HK-2 (cell line): ENCODE data around the gene MUC4.
"Not testable (repeated sequence)": the region's sequence is repeated elsewhere in the genome, so short reads cannot be mapped to it uniquely, and the experiment has no call there.

Source experiments
- DNase-seq: peaks from one replicate; pipeline ENCODE4 v3.0.0-alpha.2; 2018; ENCODE audit not compliant: unreplicated experiment

MUC4 gene

DNA sequence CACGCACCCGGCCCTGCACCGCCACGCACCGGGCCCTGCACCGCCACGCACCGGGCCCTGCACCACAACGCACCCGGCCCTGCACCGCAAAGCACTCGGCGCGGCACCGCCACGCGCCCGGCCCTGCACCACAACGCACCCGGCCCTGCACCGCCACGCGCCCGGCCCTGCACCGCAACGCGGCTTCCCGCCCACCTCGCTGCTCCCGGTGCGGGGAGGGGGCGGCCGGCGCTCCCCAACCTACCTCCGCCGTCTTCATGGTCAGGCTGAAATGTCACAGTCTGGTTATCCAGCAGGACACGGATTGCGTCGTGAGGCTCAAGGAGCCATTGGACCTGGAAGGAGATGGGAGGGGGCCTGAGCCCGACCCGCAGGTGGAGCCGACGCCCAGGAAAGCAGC lies 49.1 kb downstream of the MUC4 start:
- no peak for DNase-seq

DNA sequence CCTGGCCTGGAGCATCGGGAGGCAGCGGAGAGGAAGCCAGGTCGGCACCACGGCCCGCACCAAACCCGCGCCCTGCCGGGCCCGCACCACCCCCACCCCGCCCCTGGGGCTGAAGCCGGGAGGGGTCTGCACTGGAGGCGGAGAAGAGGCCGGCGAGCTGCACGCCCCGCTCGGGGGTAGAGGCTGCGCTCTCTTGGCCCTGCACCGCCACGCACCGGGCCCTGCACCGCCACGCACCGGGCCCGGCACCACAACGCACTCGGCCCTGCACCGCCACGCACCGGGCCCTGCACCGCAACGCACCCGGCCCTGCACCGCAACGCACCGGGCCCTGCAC lies 49.5 kb downstream of the MUC4 start:
- DNase-seq, result no peak

DNA sequence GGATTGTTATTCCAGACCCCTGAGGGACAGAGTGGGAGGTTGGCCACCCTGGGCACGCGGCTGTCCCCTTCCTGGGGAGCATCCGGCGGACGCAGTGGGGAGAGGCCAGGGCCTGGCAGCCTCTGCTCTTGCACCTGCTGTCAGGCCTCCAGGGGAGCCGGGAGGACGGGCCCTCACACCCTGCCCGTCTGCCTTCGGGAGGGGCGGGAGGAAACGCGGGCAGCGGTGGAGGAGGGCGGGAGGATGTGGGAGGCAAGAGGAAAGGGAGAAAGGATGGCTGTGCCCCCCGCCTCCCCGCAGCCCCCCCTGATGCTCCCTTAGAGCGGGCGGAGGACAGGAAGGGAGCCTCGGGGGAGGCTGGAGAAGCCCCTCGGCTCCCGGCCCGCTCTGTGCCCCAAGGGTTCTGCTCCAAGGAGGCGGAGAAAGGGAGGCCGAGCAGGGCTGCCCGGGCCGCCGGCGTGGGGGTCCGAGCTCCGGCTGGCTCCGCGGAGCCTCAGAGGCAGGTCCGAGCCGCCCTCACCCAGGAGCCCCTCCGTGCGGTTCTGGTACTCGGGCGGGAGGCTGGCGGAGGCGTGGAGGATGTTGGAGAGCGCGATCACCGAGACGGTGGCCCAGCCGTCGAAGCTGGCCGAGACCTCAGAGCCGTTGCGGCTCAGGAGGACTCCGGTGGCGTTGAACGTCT lies 50.0 kb downstream of the MUC4 start:
- no peak for DNase-seq

DNA sequence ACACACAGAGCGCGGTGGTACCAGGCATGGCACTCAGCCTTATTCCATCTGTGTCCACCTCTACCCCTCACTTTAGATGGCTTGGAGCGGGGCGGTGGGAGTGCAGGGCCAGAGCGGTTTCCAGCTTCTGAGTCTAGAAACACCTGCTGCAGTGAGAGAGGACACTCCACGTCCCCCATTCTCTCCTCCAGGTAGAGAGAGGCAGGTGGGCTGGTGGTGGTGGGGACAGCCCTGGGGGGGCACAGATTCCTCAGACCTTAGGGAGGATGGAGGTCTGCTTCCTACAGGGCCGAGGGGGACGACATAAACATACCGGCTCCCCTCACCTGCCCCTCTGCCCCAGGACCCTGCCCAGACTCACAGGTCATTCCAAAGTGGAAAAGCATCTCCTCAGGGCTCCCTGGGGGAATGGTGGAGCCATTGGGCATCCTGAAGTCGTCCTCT lies 50.6 kb downstream of the MUC4 start:
- no peak for DNase-seq

DNA sequence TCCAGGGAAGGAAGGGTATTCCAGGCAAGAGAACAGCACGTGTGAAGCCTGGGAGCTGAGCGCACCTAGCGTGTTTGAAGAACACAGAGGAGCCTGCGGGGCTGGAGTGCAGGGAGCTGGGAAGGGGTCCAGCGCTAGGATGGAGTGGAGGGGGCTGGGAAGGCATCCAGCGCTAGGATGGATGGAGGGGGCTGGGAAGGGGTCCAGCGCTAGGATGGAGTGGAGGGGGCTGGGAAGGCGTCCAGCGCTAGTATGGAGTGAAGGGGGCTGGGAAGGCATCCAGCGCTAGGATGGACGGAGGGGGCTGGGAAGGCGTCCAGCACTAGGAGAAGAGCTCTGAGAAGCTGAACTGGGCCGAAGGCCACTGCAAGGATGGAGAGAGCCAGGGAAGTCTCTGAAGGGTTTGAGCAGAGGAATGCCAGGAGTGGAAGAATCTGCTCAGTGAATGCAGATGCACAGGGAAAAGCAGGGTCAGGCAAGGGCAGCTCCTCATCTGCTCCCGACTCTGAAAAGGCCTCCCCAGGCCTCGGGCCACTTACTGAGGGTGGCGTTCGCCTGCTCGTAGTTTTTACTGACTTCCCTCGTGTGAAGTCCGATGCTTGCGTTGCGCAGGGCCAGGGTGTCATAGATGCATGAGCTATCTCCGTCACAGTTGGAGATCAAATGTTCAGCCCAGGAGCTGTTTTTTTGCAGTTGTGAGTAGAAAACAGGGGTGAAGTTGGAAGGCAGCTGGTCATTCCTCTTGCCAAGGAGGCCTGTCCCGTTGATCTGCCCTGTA lies 51.2 kb downstream of the MUC4 start:
- no peak for DNase-seq

DNA sequence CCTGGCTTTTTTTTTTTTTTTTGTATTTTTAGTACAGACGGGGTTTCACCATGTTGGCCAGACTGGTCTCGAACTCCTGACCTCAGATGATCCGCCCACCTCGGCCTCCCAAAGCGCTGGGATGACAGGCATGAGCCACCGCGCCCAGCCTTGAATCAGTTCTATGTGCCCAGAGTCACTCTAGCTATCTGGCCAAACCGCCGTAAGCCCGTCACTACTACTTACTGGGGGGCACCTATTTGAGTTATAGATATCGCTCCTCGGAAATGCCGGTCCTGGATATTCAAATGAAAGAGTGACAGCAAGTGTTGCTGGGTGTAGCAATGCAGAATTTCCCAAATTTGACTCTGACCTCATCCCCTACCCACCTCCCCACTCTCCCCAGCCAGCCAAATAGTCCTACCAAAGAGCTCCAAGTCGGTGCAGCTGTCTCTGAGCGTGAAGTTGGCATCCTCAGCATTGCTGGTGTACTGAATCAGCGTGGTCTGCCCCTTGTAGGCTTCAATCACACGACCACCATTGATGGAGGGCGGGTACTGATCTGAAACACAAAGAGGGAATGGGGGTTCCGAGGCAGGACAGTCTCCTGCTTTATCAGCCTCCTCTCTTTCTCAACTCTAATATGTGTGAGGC lies 52.9 kb downstream of the MUC4 start:
- no peak for DNase-seq

DNA sequence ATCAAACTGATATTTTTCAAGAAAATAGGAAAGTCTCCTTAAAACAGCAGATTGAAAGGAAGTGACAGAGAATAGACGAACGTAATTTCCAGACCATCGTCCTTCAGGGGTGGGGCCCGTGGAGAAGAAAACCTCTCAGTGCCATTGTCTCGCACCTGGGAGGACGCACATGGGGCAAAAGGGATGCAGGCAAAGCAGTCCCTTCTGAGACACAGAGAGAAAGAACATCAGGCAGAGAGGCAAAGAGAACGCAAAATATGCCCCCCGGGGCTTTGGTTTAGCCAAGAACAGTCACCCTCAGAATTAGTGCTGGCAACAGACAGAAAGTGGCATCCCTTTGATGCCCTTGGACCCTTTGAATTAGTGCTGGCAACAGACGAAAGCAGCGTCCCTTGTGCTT lies 53.9 kb downstream of the MUC4 start:
- no peak for DNase-seq

DNA sequence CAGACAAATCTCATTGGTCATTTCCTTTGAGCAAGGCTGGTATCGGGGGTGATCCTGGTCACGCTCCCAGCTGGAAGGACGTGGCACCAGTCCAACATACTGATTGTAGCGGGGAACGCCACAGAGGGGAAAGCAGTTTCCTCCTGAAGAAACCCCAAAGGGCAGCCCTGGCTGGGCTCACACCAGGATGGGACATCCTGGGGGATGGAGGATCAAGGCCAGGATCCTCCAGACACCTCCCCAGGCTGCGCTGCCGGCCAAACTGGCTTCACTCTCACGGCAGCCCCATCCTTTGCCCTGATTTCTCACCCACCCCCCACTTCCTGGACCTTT lies 54.3 kb downstream of the MUC4 start:
- DNase-seq, result no peak

DNA sequence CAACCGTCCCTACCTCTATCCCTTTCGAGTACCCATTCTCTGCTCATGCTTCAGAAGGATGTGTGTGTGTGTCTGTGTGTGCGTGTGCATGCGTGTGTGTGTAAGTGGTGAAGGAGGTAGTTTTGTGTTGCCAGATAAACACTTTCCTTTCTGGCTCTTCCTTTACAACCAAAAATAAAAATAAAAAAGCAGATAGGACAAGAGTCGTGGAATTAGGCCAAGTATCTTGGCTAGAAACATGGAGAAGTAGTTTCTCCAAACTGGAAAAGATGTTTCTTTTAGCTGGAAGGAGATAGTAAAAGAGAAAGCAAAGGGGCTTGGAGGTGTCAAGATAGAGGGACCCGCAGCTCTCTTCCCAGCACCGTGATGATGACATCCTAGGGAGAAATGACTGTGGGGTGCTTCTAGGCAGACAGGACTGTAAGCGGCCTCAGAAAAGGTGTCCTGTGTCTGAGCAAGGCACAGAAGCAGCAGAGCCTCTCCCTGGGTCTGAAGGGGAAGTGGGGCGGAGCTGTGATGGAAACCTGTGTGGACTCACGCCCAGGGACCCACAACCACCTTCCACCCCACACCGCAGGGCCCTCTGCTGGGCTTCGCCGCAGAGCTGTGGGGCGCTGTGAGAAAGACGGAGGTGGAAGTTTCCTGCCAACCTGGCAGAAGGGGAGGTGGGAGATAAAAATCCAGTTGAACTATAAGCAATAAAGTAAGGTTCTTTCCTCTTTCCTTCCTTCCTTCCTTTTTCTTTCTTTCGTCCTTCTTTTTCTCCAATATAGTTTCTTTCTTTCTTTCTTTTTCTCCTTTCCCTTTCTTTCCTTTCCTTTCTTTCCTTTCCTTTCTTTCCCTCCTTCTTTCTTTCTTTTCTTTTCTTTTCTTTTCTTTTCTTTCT lies 55.7 kb downstream of the MUC4 start:
- DNase-seq, result no peak

DNA sequence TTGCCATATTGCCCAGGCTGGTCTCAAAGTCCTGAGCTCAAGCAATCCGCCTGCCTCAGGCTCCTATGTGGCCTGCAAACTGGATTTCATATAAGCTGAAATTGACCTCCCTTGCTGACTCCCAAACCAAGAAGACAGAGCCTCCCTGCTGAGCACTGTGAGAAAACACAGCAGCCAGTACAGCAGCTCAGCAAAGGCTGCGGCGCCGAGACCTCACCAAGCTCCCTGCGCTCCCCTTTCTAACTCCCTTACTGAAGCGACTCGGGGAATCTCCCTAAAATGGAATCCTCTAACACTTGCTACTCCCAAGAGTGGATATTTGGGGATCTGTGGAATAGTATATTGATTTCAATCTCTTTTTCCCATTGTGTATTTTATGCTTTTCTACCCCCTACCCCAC lies 56.3 kb downstream of the MUC4 start:
- DNase-seq, result no peak

DNA sequence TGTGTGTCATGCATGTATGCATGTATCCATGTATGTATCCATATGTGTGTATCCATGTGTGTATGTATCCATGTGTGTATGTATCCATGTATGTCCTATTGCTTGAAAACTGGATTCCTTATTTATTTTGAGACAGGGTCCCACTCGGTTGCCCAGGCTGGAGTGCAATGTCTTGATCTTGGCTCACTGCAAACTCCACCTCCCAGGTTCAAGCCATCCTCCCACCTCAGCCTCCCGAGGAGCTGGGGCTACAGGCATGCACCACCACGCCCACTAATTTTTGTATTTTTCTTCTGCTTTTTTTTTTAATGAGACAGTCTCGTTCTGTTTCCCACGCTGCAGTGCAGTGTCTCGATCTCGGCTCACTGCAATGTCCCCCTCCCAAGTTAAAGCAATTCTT lies 56.8 kb downstream of the MUC4 start:
- DNase-seq, result no peak

DNA sequence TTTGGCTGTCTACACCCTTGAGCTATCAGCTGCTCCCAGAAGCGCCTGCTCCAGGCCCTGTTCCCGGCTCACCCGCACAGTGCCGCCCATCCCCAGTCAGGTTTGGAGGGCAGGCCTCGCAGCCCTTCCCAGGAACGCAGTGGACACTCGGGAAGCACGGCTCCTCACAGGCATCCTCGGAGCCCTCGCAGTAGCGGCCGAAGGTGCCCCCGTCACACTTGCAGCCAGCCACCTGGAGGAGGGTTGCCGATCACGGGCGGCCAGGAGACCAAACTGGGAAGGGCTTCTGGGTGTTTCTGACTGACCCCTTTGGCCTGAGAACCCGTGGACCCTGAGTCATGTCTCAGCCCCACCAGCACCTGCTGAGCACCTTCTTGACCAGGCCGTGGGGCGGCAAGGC lies 57.6 kb downstream of the MUC4 start:
- DNase-seq, result no peak

DNA sequence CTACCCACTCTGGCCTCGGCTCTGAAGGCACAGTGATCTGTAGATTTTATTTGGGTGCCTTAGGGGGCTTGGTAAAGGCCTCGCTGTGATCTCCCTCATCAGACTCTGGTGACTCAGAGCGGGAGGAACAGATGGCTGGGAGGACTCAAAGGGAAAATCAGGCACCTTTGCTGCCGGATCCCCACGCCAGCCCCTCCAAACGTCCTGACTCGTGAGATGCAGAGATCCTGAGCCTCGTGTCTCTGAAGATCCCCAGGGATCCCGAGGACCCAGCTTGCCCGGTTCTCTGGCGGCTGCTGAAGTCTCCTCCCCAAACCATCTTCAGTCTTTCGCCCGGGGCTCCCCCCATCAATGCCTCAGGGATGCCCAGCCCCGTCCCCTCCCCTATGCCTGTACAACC lies 58.1 kb downstream of the MUC4 start:
- no peak for DNase-seq

DNA sequence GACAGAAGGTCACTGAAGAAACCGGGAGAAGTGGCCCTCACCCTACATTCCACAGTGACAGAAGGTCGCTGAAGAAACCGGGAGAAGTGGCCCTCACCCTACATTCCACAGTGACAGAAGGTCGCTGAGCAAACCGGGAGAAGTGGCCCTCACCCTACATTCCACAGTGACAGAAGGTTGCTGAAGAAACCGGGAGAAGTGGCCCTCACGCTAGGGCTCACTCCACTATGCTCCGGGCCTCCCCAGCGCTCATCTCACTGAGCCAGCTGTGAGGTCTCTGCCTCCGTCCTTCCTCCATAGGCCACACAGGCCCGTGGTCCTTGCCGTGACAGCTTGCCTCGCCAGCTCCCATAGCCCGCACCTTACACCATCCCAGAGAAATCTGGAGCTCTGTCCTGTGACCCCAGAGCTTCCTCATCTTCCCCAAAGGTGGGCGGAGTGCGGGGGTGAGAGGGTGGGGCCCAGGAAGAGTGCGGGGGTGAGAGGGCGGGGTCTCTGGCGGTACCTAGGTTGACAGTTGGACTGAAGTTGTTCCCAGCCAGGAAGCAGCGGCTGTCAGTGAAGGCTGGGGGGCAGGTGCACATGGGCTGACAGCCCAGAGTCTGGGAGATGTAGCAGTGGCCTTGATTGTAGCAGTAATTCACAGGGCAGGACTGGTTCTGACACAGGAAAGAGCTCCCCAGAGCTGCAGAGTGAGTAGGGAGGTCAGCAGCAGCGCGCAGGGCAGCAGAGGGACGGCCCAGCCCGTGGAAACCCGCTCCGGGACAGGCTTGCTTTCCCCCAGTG lies 59.0 kb downstream of the MUC4 start:
- DNase-seq, result no peak

DNA sequence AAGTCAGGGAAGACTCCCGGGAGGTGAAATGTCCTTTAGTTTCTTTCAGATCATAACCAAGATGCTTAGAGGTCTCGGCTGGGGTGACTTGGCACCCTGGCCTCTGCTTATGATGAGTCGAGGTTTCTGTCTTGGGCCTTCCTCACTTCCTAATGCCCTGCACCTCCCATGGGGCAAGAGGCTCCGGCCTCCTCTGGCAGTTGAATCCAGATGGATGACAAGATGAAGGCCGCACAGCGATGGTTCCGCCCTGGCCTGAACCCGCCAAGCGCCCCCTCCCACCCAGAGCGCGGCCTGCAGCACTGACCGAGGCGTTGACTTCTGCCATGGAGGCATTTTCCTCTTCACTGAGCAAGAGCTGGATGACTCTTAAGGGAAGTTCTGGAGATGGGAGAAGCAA lies 59.7 kb downstream of the MUC4 start:
- no peak for DNase-seq

DNA sequence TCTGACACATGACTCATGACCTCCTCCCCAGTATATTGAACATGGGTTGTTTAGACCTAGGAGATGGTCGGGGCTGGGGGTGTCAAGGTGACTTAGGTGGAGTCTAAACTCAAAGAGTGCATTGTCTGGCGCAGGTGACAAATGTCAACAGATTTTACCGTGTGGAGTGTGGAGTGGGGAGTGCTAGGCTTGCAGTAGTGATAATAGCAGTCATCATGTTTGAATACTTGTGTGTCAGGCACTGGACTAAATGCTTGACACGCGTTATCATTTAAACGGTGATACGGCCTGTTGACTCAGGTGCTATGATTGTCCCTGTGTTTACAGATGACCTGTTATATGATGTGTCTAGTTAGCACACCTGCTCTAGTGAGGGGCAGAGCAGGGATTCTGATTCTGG lies 60.2 kb downstream of the MUC4 start:
- DNase-seq, result no peak

DNA sequence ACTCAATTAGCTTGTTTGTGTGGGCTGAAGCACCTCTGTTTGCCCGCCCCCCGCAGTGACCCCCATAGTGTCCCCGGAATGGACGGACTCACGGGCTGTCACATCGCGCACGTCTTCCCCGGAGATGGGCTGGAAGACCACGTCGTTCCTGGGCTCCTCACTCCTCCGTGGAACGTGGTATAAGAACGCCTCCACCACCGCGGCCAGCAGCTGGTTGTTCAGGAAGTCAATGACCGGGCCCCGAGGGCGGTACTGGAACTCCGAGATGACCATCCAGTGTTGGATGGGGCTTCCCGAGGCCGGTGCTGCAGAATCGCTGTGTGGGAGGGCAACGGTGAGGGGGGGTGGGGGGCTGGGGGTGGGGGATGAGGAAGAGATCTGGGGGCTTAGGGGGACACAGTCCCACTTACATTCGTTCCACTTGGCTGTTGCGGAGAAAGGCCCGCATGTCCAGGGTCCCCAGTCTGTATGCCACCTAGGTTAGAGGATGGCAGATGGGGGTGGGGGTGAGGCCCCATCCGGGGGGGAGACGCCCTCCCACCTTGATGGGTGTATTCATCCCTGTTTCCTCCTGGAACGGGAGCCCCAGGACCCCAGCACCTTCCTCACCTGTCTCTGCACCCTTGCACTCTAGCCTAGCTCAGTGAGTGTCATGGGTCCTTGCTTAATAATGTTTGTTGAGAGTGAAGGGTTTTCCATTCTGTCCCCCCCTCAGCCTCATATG lies 60.8 kb downstream of the MUC4 start:
- no peak for DNase-seq

DNA sequence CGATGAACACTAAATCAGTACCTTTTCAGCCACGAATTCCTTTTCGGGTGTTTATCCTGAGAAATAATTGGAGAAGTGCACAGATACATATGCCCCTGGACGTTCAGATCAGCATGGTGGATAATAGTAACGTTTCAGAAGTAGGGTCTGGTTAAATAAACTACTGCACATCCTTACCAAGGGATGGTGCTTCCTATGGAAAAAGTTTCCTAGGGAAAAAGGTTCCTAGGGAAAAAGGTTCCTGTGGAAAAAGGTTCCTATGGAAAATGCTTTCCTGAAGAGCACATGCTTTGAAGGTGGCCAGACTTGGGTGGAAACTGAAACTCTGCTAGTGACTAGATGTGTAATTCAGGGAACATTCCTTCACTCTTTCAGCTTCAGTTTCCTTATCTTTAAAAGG lies 62.6 kb downstream of the MUC4 start:
- DNase-seq, result not testable (repeated sequence)

DNA sequence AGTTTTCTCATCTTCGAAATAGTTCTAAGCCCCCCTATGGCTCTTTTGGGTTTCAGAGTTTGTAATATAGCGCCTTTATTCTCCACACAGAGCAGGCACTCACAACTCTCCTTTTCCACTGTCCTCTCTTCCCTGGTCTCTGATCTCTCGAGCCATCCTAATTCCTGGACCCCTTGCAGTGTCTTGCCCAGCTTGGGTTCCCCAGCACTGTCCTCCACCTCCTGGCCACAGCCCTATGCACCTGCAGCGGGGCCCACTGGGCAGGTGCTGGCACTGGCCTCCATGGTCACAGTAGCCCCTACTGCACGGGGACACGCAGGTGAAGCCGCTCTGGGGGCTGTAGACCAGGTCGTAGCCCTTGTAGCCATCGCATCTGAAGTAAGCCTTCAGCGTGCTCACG lies 63.1 kb downstream of the MUC4 start:
- no peak for DNase-seq

DNA sequence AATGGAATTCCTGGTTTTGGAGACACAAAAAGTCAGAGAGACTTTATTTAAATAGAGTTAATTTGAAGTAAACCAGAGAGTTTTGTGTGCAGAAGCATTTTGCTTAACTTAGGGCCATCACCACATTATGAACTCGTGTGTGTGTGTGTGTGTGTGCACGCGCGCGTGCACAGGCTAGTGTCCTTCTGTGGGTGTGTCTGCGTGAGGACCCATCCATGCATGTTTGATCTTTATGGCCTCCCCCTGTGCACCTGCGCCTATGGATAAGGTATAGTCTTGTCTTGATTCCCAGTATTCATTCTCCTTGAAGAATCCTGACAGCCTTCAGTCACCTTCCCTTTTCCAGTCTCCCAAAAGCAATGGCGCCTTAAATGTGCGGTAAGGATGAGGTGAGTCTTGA lies 65.0 kb downstream of the MUC4 start:
- no peak for DNase-seq

DNA sequence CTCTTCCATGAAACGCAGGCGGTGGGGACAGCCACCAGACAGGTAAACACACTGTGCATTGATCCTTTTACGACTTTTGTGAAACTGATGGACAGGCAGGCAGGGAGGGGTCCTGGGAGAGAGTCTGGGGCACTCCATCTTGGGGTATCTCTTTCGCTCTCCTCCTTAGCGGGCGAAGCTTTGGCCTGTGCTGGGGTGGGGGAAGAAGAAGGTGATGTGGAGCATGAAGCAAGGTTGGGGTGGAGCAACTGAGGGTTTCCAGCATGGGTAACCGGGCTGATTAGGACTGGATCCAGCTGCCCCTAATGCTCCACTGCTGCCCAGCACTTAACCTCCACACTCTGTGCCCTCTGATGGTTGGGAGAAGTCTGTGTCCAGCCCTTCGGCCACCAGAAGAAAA lies 65.4 kb downstream of the MUC4 start:
- DNase-seq, result no peak
